HL-60 (cell line): ENCODE measurements around the gene AGBL3.

ENCODE experiments used
- DNase-seq, 2 experiments: peaks; one replicate each; pipeline ENCODE4 v3.0.0-alpha.2; 2010 to 2020; ENCODE audit warnings: low read depth in 1 of 2, low spot score in 1 of 2
- H3K27ac ChIP-seq: fragments of 250-450 bp; sonication (Bioruptor Pico); replicated peaks from 2 replicates; pipeline ENCODE4 v1.5.1; 2020; ENCODE audit warnings: mild to moderate bottlenecking, moderate library complexity
- H3K27me3 ChIP-seq: fragments of 250-450 bp; sonication (Bioruptor Pico); 2 replicates; pipeline ENCODE4 v1.5.1; 2021; ENCODE audit warnings: mild to moderate bottlenecking, moderate library complexity; ENCODE audit not compliant: insufficient read depth, poor library complexity, severe bottlenecking
- H3K4me3 ChIP-seq: replicated peaks from 2 replicates; pipeline ENCODE4 v1.5.1; 2011; ENCODE audit warnings: mild to moderate bottlenecking, control low read depth, low read length; ENCODE audit not compliant: insufficient read depth
- CTCF ChIP-seq: IDR thresholded peaks from one replicate; pipeline ENCODE4 v1.5.1; 2011; ENCODE audit warnings: low read length, control low read depth, inconsistent platforms; ENCODE audit not compliant: insufficient read depth
- GABPA ChIP-seq: IDR thresholded peaks from 2 replicates; pipeline ENCODE4 v1.6.1; 2012; ENCODE audit warnings: low read depth
- POLR2AphosphoS5 ChIP-seq: IDR thresholded peaks from 2 replicates; pipeline ENCODE4 v1.6.1; 2012; ENCODE audit warnings: low read depth
- REST ChIP-seq: IDR thresholded peaks from 2 replicates; pipeline ENCODE4 v1.6.1; 2012; ENCODE audit warnings: low read depth; ENCODE audit not compliant: insufficient replicate concordance
- SPI1 ChIP-seq: IDR thresholded peaks from 2 replicates; pipeline ENCODE4 v1.6.1; 2012; ENCODE audit warnings: low read depth, mild to moderate bottlenecking, borderline replicate concordance

The AGBL3 gene

GRCh38 chr7:135147899-135148721, 161.8 kb downstream of the AGBL3 start, which contains the start of gene TMEM140:
Gene TMEM140, plus strand, starts transcription at chr7:135148072. Its CDS starts 16,370 bp downstream, at chr7:135164442.
- no peak for TF ChIP-seq CTCF
- no peak for TF ChIP-seq GABPA
- TF ChIP-seq REST, result no peak
- no peak for TF ChIP-seq POLR2AphosphoS5
- TF ChIP-seq SPI1, result no peak; the same call in 1 of the 2 replicates
- peak within 1 kb of the TSS; percentile 62 for H3K27ac ChIP-seq
- no peak for DNase-seq
- H3K27me3 ChIP-seq, result no peaks in the 10 kb centered on the region
- peak within 1 kb of the TSS; percentile 38 for H3K4me3 ChIP-seq

GRCh38 chr7:135150072-135150782, 163.9 kb downstream of the AGBL3 start:
- no peak for DNase-seq
- TF ChIP-seq REST, result no peak
- TF ChIP-seq CTCF, result no peak
- TF ChIP-seq SPI1, result no peak
- no peak for TF ChIP-seq GABPA
- no peak for TF ChIP-seq POLR2AphosphoS5
- no peak overlapping the region for H3K4me3 ChIP-seq

GRCh38 chr7:135151132-135151531, 164.8 kb downstream of the AGBL3 start:
- peak overlapping the region; percentile 39; the same call in 1 of the 2 replicates for H3K27ac ChIP-seq
- H3K4me3 ChIP-seq, result no peak overlapping the region
- TF ChIP-seq CTCF (no peak), REST (no peak), POLR2AphosphoS5 (no peak), SPI1 (no peak), GABPA (no peak)
- no peaks in the 10 kb centered on the region for H3K27me3 ChIP-seq
- DNase-seq, result no peak

More at GRCh38 chr7:135150072-135150782, 163.9 kb downstream of the AGBL3 start:
- Histone ChIP-seq H3K27ac (no peak overlapping the region), H3K27me3 (no peaks in the 10 kb centered on the region)
